Heart right ventricle (tissue), 16 donors: ENCODE measurements around the gene ATP13A5. TPM values are rescaled to one million over a fixed set of nuclear protein-coding genes. Genes with fewer than 3 reads are reported as not detected.

ENCODE experiments used
- ATAC-seq, 8 donors: fragments of 200-7000 bp; cut with Tn5 transposase; one replicate each; pipeline ENCODE4 v1.9.1; 2020; ENCODE audit warnings: mild to moderate bottlenecking in 8 of 8, moderate library complexity in 8 of 8, moderate number of reproducible peaks in 1 of 8
- DNase-seq, 2 donors: peaks; one replicate each; pipeline ENCODE4 v3.0.0-alpha.2; 2020
- H3K27ac ChIP-seq, 10 donors: fragments of 200-600 bp; sonication (generic) in 2 of 10; one replicate each; pipeline versions ENCODE4 v1.5.0 to v1.8.0; 2020 to 2022; ENCODE audit warnings: mild to moderate bottlenecking in 3 of 10
- H3K27me3 ChIP-seq, 7 donors: fragments of 200-600 bp; one replicate each; pipeline ENCODE4 v1.8.0; 2021 to 2022; ENCODE audit warnings: mild to moderate bottlenecking in 2 of 7
- H3K36me3 ChIP-seq, 9 donors: fragments of 200-600 bp; sonication (generic) in 1 of 9; one replicate each; pipeline versions ENCODE4 v1.5.0 to v1.8.0; 2020 to 2022; ENCODE audit warnings: mild to moderate bottlenecking in 2 of 9
- H3K4me1 ChIP-seq, 9 donors: fragments of 200-600 bp; sonication (generic) in 1 of 9; one replicate each; pipeline versions ENCODE4 v1.5.0 to v1.8.0; 2020 to 2022; ENCODE audit warnings: mild to moderate bottlenecking in 4 of 9
- H3K4me3 ChIP-seq, 10 donors: fragments of 200-600 bp; sonication (generic) in 2 of 10; one replicate each; pipeline versions ENCODE4 v1.5.0 to v1.8.0; 2020 to 2022; ENCODE audit warnings: mild to moderate bottlenecking in 7 of 10, moderate library complexity in 2 of 10
- H3K9me3 ChIP-seq, 11 donors: fragments of 200-600 bp in 10 of 11; sonication (generic) in 2 of 11; one replicate each; pipeline versions ENCODE4 v1.5.0 to v1.8.0; 2013 to 2022; ENCODE audit warnings: mild to moderate bottlenecking in 2 of 11, control low read depth in 1 of 11, moderate library complexity in 1 of 11
- CTCF ChIP-seq, 9 donors: fragments of 200-600 bp; sonication (generic) in 2 of 9; IDR thresholded peaks; one replicate each; pipeline versions ENCODE4 v1.5.0 to v1.8.0; 2021 to 2022; ENCODE audit warnings: antibody characterized with exemption in 9 of 9, mild to moderate bottlenecking in 5 of 9, moderate library complexity in 1 of 9
- whole genome bisulfite sequencing, 2 donors: extraction: QIAGEN DNeasy Blood & Tissue Kit; methylation state at CpG; one replicate each; pipeline ENCODE4 v1.1.7; 2013; ENCODE audit warnings: inconsistent platforms in 1 of 2; 5-methylcytosine and 5-hydroxymethylcytosine counted together
- intact Hi-C, 10 donors: fragments of 100-400 bp; cut with DNase I; formaldehyde crosslinking; loops; one replicate each; pipeline versions ENCODE4 v1.11.1 to v1.14.2; 2022
- polyA plus RNA-seq, 2 donors: library from polyadenylated mRNA; stranded (reverse); fragments of 200-250 nt; gene quantifications; one replicate each; pipeline ENCODE4 v1.2.3, GENCODE V29; 2013
- total RNA-seq, 10 donors: library from RNA; stranded (reverse); fragmentation: NEBNext Ultra II Directional in 3 of 10; extraction: Animal tissue kit (Norgen Biotek cat#: 25700) in 3 of 10; gene quantifications; one replicate each; pipeline versions ENCODE4 v1.2.1 to v1.2.4, GENCODE V29; 2021 to 2023
- donor health status: Arrhythmogenic right ventricular cardiomyopathy.
- donor health status: ischemic (EF 13 %, LVEDD 7.1; RV severe dilation, severe dysfunction).
- donor health status: healthy with polysubstance abuse.
- donor health status: DM: no; HTN: yes; CAD: no.
- donor health status: DM: no; HTN: no; CAD: no.
- donor health status: ischemic (EF 25% LVEDD 6.9; RV normal size, moderate dysfunction).
- donor health status: ischemic (EF 25% LVEDD 5.7; RV mildly dilated, moderate dysfunction).
- donor health status: healthy.
- donor health status: DM: yes; HTN: yes; CAD: no.
- donor health status: Ischemic cardiomyopathy.
- donor health status: ischemic (EF 35%, LVEDD 5.7; RV mildly dilated, moderate dysfunction).
- donor health status: nonischemic (EF 11% LVEDD 7.7; RV severe dilation, severe dysfunction).
- donor health status: DM: yes; HTN: yes; CAD: no.
- donor health status: PGD.
- donor health status: ischemic (EF 29% LVEDD 5.4; RV normal size, mild dysfunction).
- donor health status: nonischemic (EF 23%, LVEDD 6.1; RV moderate dilation, normal function).

Gene ATP13A5
- total and polyA plus RNA-seq, 12 donors, result 0.06 TPM; not detected in 11

GRCh38 chr3:193407112-193407511, 28.6 kb upstream of the ATP13A5 start:
- H3K36me3 ChIP-seq, result no peaks in the 10 kb centered on the region
- no peaks in the 10 kb centered on the region for H3K9me3 ChIP-seq
- intact Hi-C loops, result no loop called here
- no peaks in the 10 kb centered on the region for H3K27me3 ChIP-seq
- no peaks in the 10 kb centered on the region for H3K4me1 ChIP-seq
- no peak for DNase-seq
- no peak overlapping the region for H3K4me3 ChIP-seq
- WGBS, 2 donors, result 71 to 78% methylated on average over 6 of the region's 6 CpGs
- H3K27ac ChIP-seq, result no peak overlapping the region
- ATAC-seq, result no peak
- TF ChIP-seq CTCF (IDR thresholded peaks at IDR 0.05), result no peak

- intact Hi-C loops, result no loop called here
- Histone ChIP-seq H3K4me1 (no peaks in the 10 kb centered on the region), H3K4me3 (no peak overlapping the region), H3K27ac (no peak overlapping the region), H3K36me3 (no peaks in the 10 kb centered on the region), H3K9me3 (no peaks in the 10 kb centered on the region), H3K27me3 (no peaks in the 10 kb centered on the region)
- ATAC-seq (no peak), DNase-seq (no peak)
- WGBS, 2 donors, result 89% methylated on average over 2 of the region's 2 CpGs
- TF ChIP-seq CTCF (IDR thresholded peaks at IDR 0.05), result no peak
Observed at GRCh38 chr3:193403307-193403706, 24.8 kb upstream of the ATP13A5 start.

GRCh38 chr3:193400304-193400703, 21.8 kb upstream of the ATP13A5 start:
- no peak for TF ChIP-seq CTCF (IDR thresholded peaks at IDR 0.05)
- Histone ChIP-seq H3K4me3 (no peak overlapping the region), H3K27ac (no peak overlapping the region), H3K4me1 (no peaks in the 10 kb centered on the region), H3K9me3 (no peaks in the 10 kb centered on the region), H3K36me3 (no peaks in the 10 kb centered on the region), H3K27me3 (no peaks in the 10 kb centered on the region)
- intact Hi-C loops, result no loop called here
- no peak for DNase-seq
- no peak for ATAC-seq

- intact Hi-C loops, result no loop called here
- ATAC-seq, result peak in 2 of 8 donors; percentile 38 to 68
- DNase-seq, result no peak
- no peaks in the 10 kb centered on the region for H3K36me3 ChIP-seq
- H3K4me1 ChIP-seq, result no peaks in the 10 kb centered on the region
- no peak overlapping the region for H3K27ac ChIP-seq
- no peaks in the 10 kb centered on the region for H3K9me3 ChIP-seq
- no peak for TF ChIP-seq CTCF (IDR thresholded peaks at IDR 0.05)
- H3K4me3 ChIP-seq, result no peak overlapping the region
- H3K27me3 ChIP-seq, result no peaks in the 10 kb centered on the region
- 65 to 69% methylated on average over 7 of the region's 7 CpGs for WGBS, 2 donors
Observed at GRCh38 chr3:193396451-193397244, 18.1 kb upstream of the ATP13A5 start.
